Esophagus muscularis mucosa (tissue), 4 donors: ENCODE results near the gene ALDOB. TPM values are rescaled to one million over a fixed set of nuclear protein-coding genes. Genes with fewer than 3 reads are reported as not detected.

ENCODE experiments used
- DNase-seq: peaks from one replicate; pipeline ENCODE4 v3.0.0-alpha.2; 2017; ENCODE audit errors: extremely low spot score
- H3K27ac ChIP-seq, 4 donors: fragments of 200-600 bp; sonication (generic); replicated peaks in 1 of 4; 1 replicate in 3 of 4; 2 replicates in 1 of 4; pipeline ENCODE4 v1.5.1; 2016 to 2019; ENCODE audit warnings: mild to moderate bottlenecking in 1 of 4
- H3K27me3 ChIP-seq, 4 donors: fragments of 200-600 bp; sonication (generic); one replicate each; pipeline versions ENCODE4 v1.5.1 to v1.6.0; 2016 to 2019
- H3K36me3 ChIP-seq, 4 donors: fragments of 200-600 bp; sonication (generic); one replicate each; pipeline ENCODE4 v1.5.1; 2016 to 2019
- H3K4me1 ChIP-seq, 4 donors: fragments of 200-600 bp; sonication (generic); one replicate each; pipeline ENCODE4 v1.5.1; 2016 to 2019
- H3K4me3 ChIP-seq, 4 donors: fragments of 200-600 bp; sonication (generic); 1 replicate in 2 of 4; 2 replicates in 2 of 4; pipeline ENCODE4 v1.5.1; 2016 to 2019; ENCODE audit warnings: mild to moderate bottlenecking in 4 of 4, moderate library complexity in 1 of 4
- H3K9me3 ChIP-seq, 4 donors: fragments of 200-600 bp; sonication (generic); 1 replicate in 3 of 4; 2 replicates in 1 of 4; pipeline ENCODE4 v1.5.1; 2016 to 2019
- EP300 ChIP-seq: sonication (generic); formaldehyde crosslinking; IDR thresholded peaks from one replicate; pipeline ENCODE4 v1.6.1; 2017; ENCODE audit warnings: antibody characterized with exemption
- POLR2A ChIP-seq: fragments of 450-650 bp; IDR thresholded peaks from one replicate; pipeline ENCODE4 v1.6.1; 2017; ENCODE audit warnings: antibody characterized with exemption, moderate library complexity, mild to moderate bottlenecking, low read depth
- POLR2AphosphoS5 ChIP-seq, 2 donors: sonication (generic); formaldehyde crosslinking; IDR thresholded peaks; one replicate each; pipeline ENCODE4 v1.6.1; 2017; ENCODE audit warnings: antibody characterized with exemption in 2 of 2
- WGBS: methylation state at CpG from one replicate; pipeline ENCODE4 v1.1.5; 2018; 5-methylcytosine and 5-hydroxymethylcytosine counted together
- intact Hi-C: fragments of 100-400 bp; cut with DNase I; formaldehyde crosslinking; loops from one replicate; pipeline ENCODE4 v1.15.1; 2023
- total RNA-seq, 4 donors: library from RNA; depleted of rRNA; stranded (reverse); fragments of >200 nt; gene quantifications; one replicate each; pipeline versions ENCODE4 v1.1.0 to v1.2.1, GENCODE V29; 2016
- TF ChIP-seq, protein P1 (sequence below), 3 experiments: fragments of 200-600 bp in 2 of 3; fragments of 450-650 bp in 1 of 3; sonication (generic) in 2 of 3; IDR thresholded peaks; one replicate each; pipeline ENCODE4 v1.5.1; 2017 to 2019; ENCODE audit warnings: antibody characterized with exemption in 3 of 3, mild to moderate bottlenecking in 2 of 3, moderate library complexity in 1 of 3

The ALDOB gene
- total RNA-seq, 4 donors from 2014 or later: 0.23 to 0.33 TPM; not detected in 2

DNA sequence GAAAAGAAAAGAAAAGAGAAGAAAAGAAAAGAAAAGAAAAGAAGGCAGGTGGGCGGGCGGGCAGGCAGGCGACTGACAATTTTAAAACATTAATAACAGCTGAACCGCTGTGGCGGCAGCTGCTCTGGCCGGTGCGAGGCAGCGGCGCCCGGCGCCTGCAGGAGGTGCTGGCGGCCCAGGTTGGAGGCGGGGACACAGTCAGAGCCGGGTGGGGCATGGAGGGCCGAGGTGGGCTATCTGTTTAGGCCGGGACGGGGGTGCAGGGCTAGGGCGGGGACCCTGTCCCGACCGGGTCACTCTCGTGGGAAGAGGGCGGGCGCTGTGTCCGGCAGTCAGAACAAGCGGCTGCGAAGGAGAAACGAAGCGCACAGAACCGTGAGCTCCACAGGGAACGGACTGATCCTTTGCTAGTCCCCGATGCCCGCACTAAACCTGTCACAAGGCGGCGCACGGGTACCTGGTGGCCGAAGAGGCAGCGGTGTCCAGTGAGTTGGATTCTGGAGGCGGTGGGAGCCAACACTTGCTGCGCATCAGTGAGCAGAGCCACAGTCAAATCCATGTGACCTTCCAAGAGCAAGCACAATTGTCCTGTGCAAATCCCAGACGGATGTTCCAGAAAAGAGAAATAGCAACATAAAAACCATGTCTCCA is 13.6 kb upstream of the ALDOB start:
- TF ChIP-seq POLR2AphosphoS5 (IDR thresholded peaks at IDR 0.05) (peak in 1 of 2 donors; percentile 45), EP300 (no peak)
- TF ChIP-seq, protein P1, sequence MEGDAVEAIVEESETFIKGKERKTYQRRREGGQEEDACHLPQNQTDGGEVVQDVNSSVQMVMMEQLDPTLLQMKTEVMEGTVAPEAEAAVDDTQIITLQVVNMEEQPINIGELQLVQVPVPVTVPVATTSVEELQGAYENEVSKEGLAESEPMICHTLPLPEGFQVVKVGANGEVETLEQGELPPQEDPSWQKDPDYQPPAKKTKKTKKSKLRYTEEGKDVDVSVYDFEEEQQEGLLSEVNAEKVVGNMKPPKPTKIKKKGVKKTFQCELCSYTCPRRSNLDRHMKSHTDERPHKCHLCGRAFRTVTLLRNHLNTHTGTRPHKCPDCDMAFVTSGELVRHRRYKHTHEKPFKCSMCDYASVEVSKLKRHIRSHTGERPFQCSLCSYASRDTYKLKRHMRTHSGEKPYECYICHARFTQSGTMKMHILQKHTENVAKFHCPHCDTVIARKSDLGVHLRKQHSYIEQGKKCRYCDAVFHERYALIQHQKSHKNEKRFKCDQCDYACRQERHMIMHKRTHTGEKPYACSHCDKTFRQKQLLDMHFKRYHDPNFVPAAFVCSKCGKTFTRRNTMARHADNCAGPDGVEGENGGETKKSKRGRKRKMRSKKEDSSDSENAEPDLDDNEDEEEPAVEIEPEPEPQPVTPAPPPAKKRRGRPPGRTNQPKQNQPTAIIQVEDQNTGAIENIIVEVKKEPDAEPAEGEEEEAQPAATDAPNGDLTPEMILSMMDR (IDR thresholded peaks at IDR 0.05): peak; percentile 51 to 68 (median 56)
- no peak for DNase-seq
- WGBS: 2% methylated on average over 30 of the region's 40 CpGs
- no peaks in the 10 kb centered on the region for H3K36me3 ChIP-seq
- intact Hi-C loops: no loop called here
- H3K4me1 ChIP-seq: peaks cover 0 to 14% (median 6%) of the 10 kb centered on the region in 4 donors
- H3K4me3 ChIP-seq: peak overlapping the region; percentile 54 to 72 (median 59)
- peaks cover 0 to 8% (median 0%) of the 10 kb centered on the region in 4 donors for H3K27me3 ChIP-seq
- no peaks in the 10 kb centered on the region for H3K9me3 ChIP-seq
- H3K27ac ChIP-seq: peak overlapping the region; percentile 47 to 69 (median 66)

DNA sequence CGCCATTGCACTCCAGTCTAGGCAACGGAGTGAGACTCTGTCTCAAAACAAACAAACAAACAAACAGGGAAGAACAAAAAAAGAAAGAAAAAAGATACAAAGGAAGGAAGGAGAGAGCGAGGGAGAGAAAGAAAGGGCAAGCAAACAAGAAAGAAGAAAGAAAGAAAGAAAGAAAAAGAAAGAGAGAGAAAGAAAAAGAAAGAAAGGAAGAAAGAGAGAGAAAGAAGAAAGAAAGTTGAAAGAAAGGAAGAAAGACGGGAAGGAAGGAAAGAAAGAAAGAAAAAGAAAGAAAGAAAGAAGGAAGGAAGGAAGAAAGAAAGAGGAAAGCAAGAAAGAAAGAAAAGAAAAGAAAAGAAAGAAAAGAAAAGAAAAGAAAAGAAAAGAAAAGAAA is 13.1 kb upstream of the ALDOB start:
- H3K36me3 ChIP-seq: no peaks in the 10 kb centered on the region
- H3K27me3 ChIP-seq: peaks cover 0 to 11% (median 0%) of the 10 kb centered on the region in 4 donors
- 64% methylated on average over 4 of the region's 4 CpGs for WGBS
- intact Hi-C loops: no loop called here
- H3K9me3 ChIP-seq: no peaks in the 10 kb centered on the region
- H3K4me1 ChIP-seq: peaks cover 0 to 14% (median 6%) of the 10 kb centered on the region in 4 donors
- H3K27ac ChIP-seq: peak overlapping the region in 1 of 4 donors; percentile 62
- H3K4me3 ChIP-seq: peak overlapping the region; percentile 54 to 72 (median 59)
- DNase-seq: no peak
- TF ChIP-seq, protein P1 (IDR thresholded peaks at IDR 0.05): no peak
- TF ChIP-seq EP300 (no peak), POLR2AphosphoS5 (IDR thresholded peaks at IDR 0.05) (no peak), POLR2A (no peak)

DNA sequence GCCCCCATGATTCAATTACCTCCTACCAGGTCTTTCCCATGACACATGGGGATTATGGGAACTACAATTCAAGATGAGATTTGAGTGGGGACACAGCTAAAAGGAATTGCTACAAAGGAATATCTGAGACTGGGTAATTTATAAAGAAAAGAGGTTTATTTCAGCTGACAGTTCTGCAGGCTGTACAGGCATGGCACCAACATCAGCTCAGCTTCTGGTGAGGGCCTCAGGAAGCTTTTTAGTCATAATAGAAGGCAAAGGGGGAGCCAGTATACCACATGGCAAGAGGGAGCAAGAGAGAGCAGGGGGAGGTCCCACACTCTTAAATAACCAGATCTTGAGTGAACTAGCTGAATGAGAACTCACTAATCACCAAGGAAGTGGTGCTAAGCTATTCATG is 11.2 kb upstream of the ALDOB start:
- H3K27ac ChIP-seq: no peak overlapping the region
- intact Hi-C loops: loop anchor here (2.0 kb wide), 1 partner anchor 46 kb away; no protein-coding TSS in a partner anchor

DNA sequence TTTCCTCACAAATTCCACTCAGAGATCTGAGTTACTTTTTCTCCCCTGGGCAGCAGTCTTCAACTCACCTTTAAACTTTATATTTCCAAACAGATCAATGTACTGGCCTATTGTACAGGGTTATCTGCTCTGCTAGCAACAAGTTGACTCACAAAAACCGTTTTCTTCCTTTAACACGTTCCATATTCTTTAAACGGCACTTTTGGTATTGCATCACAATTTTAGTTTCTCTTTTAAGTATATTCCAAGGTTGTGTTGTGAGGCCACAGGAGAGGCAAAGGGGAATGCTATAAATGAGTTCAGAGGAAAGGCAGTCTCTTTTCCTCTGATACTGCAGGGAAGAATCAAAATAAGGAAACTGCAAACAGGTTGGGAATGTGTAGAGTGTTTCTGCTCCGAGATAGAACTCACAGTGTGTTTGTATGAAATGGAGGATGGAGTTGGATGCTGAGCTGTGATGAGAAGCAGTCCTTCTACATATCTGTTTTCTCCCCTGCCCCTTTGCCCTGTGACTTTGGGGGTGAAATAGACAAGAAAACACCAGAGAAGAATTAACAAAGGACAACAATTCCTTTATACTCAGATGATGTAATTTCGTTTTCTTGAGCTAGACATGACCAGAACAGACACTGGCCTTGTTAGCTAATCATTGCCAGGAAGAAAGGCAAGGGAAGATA is 9.9 kb upstream of the ALDOB start:
- Histone ChIP-seq H3K27ac (no peak overlapping the region), H3K27me3 (peaks cover 0 to 14% (median 0%) of the 10 kb centered on the region in 4 donors), H3K4me3 (no peak overlapping the region), H3K9me3 (no peaks in the 10 kb centered on the region), H3K36me3 (no peaks in the 10 kb centered on the region), H3K4me1 (peaks cover 0 to 14% (median 9%) of the 10 kb centered on the region in 4 donors)
- WGBS: 69% methylated on average over 5 of the region's 5 CpGs
- intact Hi-C loops: loop anchor here (2.0 kb wide), 1 partner anchor 45 kb away; no protein-coding TSS in a partner anchor
- TF ChIP-seq, protein P1 (IDR thresholded peaks at IDR 0.05): no peak
- no peak for TF ChIP-seq POLR2AphosphoS5 (IDR thresholded peaks at IDR 0.05)
- TF ChIP-seq POLR2A: no peak
- no peak for TF ChIP-seq EP300
- no peak for DNase-seq

More for the DNA sequence above, 11.2 kb upstream of the ALDOB start:
- TF ChIP-seq POLR2AphosphoS5 (IDR thresholded peaks at IDR 0.05) (no peak), EP300 (no peak), POLR2A (no peak)
- TF ChIP-seq, protein P1 (IDR thresholded peaks at IDR 0.05): no peak
- no peak overlapping the region for H3K4me3 ChIP-seq
- peaks cover 0 to 14% (median 9%) of the 10 kb centered on the region in 4 donors for H3K4me1 ChIP-seq
- H3K9me3 ChIP-seq: no peaks in the 10 kb centered on the region
- no peaks in the 10 kb centered on the region for H3K36me3 ChIP-seq
- DNase-seq: no peak
- H3K27me3 ChIP-seq: peaks cover 0 to 17% (median 0%) of the 10 kb centered on the region in 4 donors
